Hepatocyte (in vitro differentiated cells): ENCODE measurements around the gene RAB1A. TPM values are rescaled to one million over a fixed set of nuclear protein-coding genes. Genes with fewer than 3 reads are reported as not detected.

Source experiments
- DNase-seq: peaks from one replicate; pipeline ENCODE4 v3.0.0-alpha.2; 2016; ENCODE audit warnings: low spot score
- H2AFZ ChIP-seq: fragments of 200-600 bp; sonication (generic); 2 replicates; pipeline ENCODE4 v1.6.0; 2016; ENCODE audit warnings: antibody characterized with exemption, mild to moderate bottlenecking
- H3K27ac ChIP-seq: fragments of 200-600 bp; sonication (generic); 2 replicates; pipeline ENCODE4 v1.5.1; 2016; ENCODE audit warnings: mild to moderate bottlenecking
- H3K27me3 ChIP-seq: fragments of 200-600 bp; sonication (generic); 2 replicates; pipeline ENCODE4 v1.6.1; 2016
- H3K36me3 ChIP-seq: fragments of 200-600 bp; sonication (generic); replicated peaks from 2 replicates; pipeline ENCODE4 v1.5.1; 2016; ENCODE audit warnings: low read depth; ENCODE audit not compliant: insufficient read depth
- H3K4me1 ChIP-seq: fragments of 200-600 bp; sonication (generic); 2 replicates; pipeline ENCODE4 v1.5.1; 2016; ENCODE audit warnings: mild to moderate bottlenecking, moderate library complexity; ENCODE audit not compliant: insufficient read depth
- H3K4me2 ChIP-seq: fragments of 200-600 bp; sonication (generic); 2 replicates; pipeline ENCODE4 v1.6.0; 2016
- H3K4me3 ChIP-seq: fragments of 200-600 bp; sonication (generic); 2 replicates; pipeline ENCODE4 v1.5.1; 2016; ENCODE audit warnings: mild to moderate bottlenecking
- H3K79me2 ChIP-seq: fragments of 200-600 bp; sonication (generic); 2 replicates; pipeline ENCODE4 v1.6.0; 2017; ENCODE audit warnings: mild to moderate bottlenecking
- H3K9me2 ChIP-seq: fragments of 200-600 bp; sonication (generic); replicated peaks from 2 replicates; pipeline ENCODE4 v1.6.0; 2017; ENCODE audit warnings: mild to moderate bottlenecking; ENCODE audit not compliant: insufficient read depth
- H3K9me3 ChIP-seq: fragments of 200-600 bp; sonication (generic); 2 replicates; pipeline ENCODE4 v1.5.1; 2016; ENCODE audit warnings: low read depth, mild to moderate bottlenecking
- H4K20me1 ChIP-seq: fragments of 200-600 bp; sonication (generic); 2 replicates; pipeline ENCODE4 v1.6.0; 2016; ENCODE audit warnings: mild to moderate bottlenecking; ENCODE audit not compliant: insufficient read depth, poor library complexity, severe bottlenecking
- EZH2 ChIP-seq: fragments of 200-600 bp; sonication (generic); IDR thresholded peaks from 2 replicates; pipeline ENCODE4 v1.6.1; 2016; ENCODE audit warnings: antibody characterized with exemption, mild to moderate bottlenecking, borderline replicate concordance
- EZH2phosphoT487 ChIP-seq: fragments of 200-600 bp; sonication (generic); IDR thresholded peaks from one replicate; pipeline ENCODE4 v1.6.1; 2018; ENCODE audit warnings: antibody characterized with exemption, mild to moderate bottlenecking, low read depth, moderate library complexity; ENCODE audit not compliant: unreplicated experiment, severe bottlenecking
- WGBS: methylation state at CpG from one replicate; pipeline ENCODE4 v1.1.6; 2016; ENCODE audit warnings: low lambda C conversion rate; ENCODE audit errors: missing lambda C conversion rate; 5-methylcytosine and 5-hydroxymethylcytosine counted together
- polyA plus RNA-seq: library from polyadenylated mRNA; unstranded; fragments of >200 nt; fragmentation: Nextera tagmentation; extraction: Ambion mirVana; gene quantifications from 2 replicates; pipeline ENCODE4 v1.2.1, GENCODE V29; 2016
- total RNA-seq: library from RNA; depleted of rRNA; stranded (reverse); fragments of >200 nt; gene quantifications from 2 replicates; pipeline ENCODE4 v1.2.3, GENCODE V29; 2014
- TF ChIP-seq, protein P1 (sequence below): fragments of 200-600 bp; sonication (generic); IDR thresholded peaks from 2 replicates; pipeline ENCODE4 v1.5.1; 2016; ENCODE audit warnings: antibody characterized with exemption, mild to moderate bottlenecking; ENCODE audit not compliant: poor library complexity

The RAB1A gene
- total and polyA plus RNA-seq, 2 experiments from 2014 or later: 200 to 347 TPM

GRCh38 chr2:65050931-65051330 lies 79.0 kb downstream of the RAB1A start:
- H3K9me2 ChIP-seq: no peaks in the 10 kb centered on the region

DNA sequence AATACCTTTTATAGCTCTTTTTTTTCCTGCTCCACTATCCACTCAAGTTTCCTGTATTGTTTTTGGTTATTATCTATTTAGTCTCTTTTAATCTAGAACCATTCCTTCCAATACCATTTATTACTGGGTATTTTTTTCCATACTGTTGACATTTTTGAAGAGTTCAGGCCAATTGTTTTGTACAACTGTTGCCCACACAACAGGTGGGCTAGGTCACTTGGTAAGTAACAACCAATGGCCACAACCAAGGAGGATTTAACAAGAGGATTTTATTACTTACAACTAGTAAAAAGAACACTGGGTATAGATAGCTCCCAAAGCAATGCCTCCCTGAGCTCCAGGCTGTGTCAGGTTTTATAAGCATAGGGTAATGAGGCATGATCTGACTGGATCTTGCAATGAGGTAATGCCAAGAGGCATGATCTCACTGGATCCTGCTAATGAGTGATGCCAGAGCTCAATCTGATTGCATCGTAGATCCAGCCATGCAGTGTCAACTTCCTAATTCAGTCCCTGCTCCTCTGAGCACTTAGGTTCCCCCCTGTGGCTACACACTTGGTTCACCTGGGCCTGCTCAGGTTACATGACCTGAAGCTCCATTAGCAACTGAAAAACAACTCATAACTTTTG lies 80.8 kb downstream of the RAB1A start:
- no peak overlapping the region for H2AFZ ChIP-seq
- H3K9me3 ChIP-seq: no peaks in the 10 kb centered on the region
- no peaks in the 10 kb centered on the region for H3K79me2 ChIP-seq
- H3K4me2 ChIP-seq: no peak overlapping the region
- 73% methylated on average over 1 of the region's 1 CpG for WGBS
- H4K20me1 ChIP-seq: no peaks in the 10 kb centered on the region
- no peak overlapping the region for H3K4me3 ChIP-seq
- TF ChIP-seq EZH2 (no peak), EZH2phosphoT487 (no peak)
- TF ChIP-seq, protein P1, sequence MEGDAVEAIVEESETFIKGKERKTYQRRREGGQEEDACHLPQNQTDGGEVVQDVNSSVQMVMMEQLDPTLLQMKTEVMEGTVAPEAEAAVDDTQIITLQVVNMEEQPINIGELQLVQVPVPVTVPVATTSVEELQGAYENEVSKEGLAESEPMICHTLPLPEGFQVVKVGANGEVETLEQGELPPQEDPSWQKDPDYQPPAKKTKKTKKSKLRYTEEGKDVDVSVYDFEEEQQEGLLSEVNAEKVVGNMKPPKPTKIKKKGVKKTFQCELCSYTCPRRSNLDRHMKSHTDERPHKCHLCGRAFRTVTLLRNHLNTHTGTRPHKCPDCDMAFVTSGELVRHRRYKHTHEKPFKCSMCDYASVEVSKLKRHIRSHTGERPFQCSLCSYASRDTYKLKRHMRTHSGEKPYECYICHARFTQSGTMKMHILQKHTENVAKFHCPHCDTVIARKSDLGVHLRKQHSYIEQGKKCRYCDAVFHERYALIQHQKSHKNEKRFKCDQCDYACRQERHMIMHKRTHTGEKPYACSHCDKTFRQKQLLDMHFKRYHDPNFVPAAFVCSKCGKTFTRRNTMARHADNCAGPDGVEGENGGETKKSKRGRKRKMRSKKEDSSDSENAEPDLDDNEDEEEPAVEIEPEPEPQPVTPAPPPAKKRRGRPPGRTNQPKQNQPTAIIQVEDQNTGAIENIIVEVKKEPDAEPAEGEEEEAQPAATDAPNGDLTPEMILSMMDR: no peak
- no peak overlapping the region for H3K27ac ChIP-seq
- no peak for DNase-seq
- no peaks in the 10 kb centered on the region for H3K27me3 ChIP-seq
- no peaks in the 10 kb centered on the region for H3K36me3 ChIP-seq
- H3K9me2 ChIP-seq: no peaks in the 10 kb centered on the region
- H3K4me1 ChIP-seq: no peaks in the 10 kb centered on the region

More at GRCh38 chr2:65050931-65051330, 79.0 kb downstream of the RAB1A start:
- H3K27me3 ChIP-seq: no peaks in the 10 kb centered on the region
- no peaks in the 10 kb centered on the region for H3K79me2 ChIP-seq
- no peaks in the 10 kb centered on the region for H4K20me1 ChIP-seq
- DNase-seq: no peak
- no peaks in the 10 kb centered on the region for H3K9me3 ChIP-seq
- no peak overlapping the region for H2AFZ ChIP-seq
- H3K4me1 ChIP-seq: no peaks in the 10 kb centered on the region
- TF ChIP-seq, protein P1: no peak
- no peak for TF ChIP-seq EZH2
- no peak for TF ChIP-seq EZH2phosphoT487
- no peak overlapping the region for H3K4me3 ChIP-seq
- no peaks in the 10 kb centered on the region for H3K36me3 ChIP-seq
- 90% methylated on average over 3 of the region's 3 CpGs for WGBS
- no peak overlapping the region for H3K27ac ChIP-seq
- H3K4me2 ChIP-seq: no peak overlapping the region

DNA sequence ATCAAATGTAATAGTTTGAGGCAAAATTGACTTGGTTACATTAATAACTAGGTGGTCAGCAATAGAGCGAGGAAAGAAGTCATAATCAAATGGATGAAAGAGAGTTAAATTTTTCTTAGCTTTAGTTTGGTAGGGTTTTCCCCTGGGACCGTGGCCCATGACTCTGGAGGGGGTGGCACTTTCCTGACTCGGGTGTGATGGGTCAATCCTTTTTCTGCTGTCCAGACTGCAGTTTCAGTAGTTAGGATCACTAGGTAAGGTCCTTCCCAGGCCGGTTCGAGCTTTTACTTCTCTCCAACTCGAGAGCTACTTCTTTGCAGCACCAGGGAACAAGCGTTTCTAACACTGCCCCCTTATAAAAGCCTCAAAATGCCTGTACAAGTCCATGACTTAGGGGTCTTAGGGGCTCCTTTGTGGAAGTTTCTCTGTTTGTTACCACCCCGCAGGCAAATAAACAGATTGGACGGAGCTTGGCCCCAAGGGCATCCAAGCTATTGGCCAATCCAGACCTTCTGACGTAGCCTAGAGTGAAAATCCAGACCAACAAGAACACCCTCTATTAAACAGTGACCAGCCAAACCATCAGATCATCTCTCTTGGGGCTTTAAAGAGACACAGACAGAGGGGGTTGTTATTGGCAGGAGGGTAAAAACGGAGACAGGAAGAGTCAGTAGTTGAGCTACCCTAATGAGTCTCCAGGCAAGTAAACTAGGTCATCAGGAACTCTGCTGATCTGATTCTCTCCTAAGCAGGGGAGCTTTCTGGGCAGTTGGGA lies 83.1 kb downstream of the RAB1A start:
- no peaks in the 10 kb centered on the region for H3K4me1 ChIP-seq
- H4K20me1 ChIP-seq: no peaks in the 10 kb centered on the region
- H3K79me2 ChIP-seq: no peaks in the 10 kb centered on the region
- H3K9me2 ChIP-seq: no peaks in the 10 kb centered on the region
- no peak overlapping the region for H3K27ac ChIP-seq
- no peak for DNase-seq
- H3K4me2 ChIP-seq: no peak overlapping the region
- TF ChIP-seq EZH2phosphoT487: no peak
- TF ChIP-seq, protein P1: no peak
- no peak for TF ChIP-seq EZH2
- no peaks in the 10 kb centered on the region for H3K9me3 ChIP-seq
- no peak overlapping the region for H3K4me3 ChIP-seq
- 88% methylated on average over 11 of the region's 11 CpGs for WGBS
- no peak overlapping the region for H2AFZ ChIP-seq
- H3K27me3 ChIP-seq: no peaks in the 10 kb centered on the region
- no peaks in the 10 kb centered on the region for H3K36me3 ChIP-seq
